HG03520 (cell line): Measurements from ENCODE around the gene QPRT.
"Not testable (repeated sequence)": the region's sequence is repeated elsewhere in the genome, so short reads cannot be mapped to it uniquely, and the experiment has no call there.

Experiments used
- ATAC-seq: cut with Tn5 transposase; IDR thresholded peaks from one replicate; pipeline ENCODE4 v1.9.1; 2021; ENCODE audit warnings: mild to moderate bottlenecking, moderate library complexity; ENCODE audit not compliant: unreplicated experiment

QPRT gene

DNA sequence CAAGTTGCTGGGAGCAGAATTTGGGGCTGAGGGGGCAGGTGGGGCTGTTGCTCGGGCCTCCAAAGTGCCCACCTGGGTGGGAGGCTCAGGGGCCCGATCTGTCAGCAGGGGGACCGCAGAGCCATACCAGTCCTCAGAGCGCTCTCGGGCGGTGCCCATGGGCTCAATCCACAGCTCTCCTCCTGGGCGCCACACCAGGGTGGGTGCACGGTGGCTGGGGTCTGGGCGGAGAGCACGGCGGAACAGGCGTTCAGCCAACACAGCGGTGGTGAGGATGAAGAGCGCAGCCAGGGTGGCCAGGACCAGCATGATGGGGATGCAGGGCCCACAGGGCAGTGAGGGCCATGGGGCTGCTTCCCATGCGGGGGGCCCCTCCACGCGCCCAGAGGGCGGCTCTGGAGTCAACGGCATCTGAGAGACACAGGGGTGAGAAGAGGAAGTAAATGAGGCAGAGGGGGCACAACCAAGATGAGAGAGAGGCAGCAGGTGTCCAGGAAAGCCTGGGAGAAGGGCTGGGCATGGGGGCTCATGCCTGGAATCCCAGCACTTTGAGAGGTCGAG is 65.6 kb downstream of the QPRT start:
- no peak for ATAC-seq

DNA sequence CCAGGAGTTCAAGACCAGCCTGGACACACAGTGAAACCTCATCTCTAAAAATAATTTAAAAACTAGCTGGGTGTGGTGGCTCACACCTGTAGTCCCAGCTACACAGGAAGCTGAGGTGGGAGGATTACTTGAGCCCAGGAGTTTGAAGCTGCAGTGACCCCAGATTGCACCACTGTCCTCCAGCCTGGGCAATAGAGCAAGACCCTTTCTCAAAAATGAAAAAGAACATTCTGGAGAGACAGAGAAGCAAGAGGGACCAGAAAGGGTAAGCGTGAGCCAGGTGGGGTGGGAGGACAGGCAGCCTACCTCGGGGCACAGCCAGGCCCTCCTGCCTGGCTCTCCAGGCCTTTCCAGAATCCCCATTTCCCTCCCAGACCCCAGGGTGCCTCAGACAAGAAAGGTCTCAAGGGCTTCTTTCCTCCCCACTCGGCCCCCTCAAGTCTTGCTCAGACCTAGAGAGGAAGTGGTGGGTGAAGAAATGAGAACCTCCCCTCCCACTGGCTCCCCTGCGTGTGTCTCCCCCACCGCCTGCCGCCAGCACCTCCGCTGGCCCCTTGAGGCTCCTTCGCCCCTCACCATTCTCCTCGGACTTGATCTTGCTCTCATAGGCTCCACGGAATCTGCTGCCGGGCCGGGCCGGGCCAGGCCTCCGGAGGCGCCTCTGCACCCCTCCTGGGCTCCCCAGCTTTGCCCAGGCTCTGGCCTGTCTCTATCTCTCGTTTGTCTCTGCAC is 66.3 kb downstream of the QPRT start:
- ATAC-seq = peak; percentile 25

DNA sequence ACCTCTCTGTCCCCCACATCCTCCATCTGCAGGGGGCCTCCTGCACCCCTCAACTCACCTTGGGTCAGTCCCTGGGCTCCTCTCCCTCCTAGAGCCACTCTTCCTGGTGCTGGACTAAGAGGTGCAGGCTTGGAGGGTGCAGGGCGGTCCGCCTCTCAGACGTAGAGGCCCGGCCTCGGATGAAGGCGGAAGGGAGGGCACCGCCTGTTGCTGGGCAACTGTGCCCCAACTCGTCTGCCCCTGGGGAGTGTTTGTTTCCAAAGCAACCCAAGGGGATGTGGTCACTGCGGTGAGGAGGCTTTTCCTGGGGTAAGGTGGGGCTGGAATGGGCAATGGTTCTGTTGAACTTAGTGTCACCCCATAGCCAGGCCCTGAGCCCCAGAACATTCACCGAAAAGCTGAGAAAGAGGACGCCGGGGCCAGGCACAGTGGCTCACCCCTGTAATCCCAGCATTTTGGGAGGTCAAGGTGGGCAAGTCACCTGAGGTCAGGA is 66.9 kb downstream of the QPRT start, which contains the start of gene C16orf54:
C16orf54 (minus strand) TSS at position 138 of the 493 bp plus-strand sequence. CDS start 1,039 bp downstream, outside the sequence.
- peak; percentile 75 for ATAC-seq

DNA sequence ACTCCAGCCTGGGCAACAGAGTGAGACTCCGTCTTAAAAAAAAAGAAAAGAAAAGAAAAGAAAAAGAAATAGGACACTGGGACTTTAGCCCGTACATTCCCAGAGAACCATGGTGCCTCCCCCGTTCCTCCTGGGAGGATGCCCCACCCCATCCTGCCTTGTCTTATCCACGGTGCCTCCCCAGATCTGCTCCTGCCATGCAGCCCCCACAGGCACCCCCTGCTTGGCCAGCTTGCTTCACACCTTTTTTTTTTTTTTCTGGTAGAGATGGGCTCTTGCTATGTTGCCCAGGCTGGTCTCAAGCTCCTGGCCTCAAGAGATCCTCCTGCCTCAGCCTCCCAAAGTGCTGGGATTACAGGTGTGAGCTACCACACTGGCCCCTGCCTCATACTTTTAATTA is 67.5 kb downstream of the QPRT start:
- ATAC-seq = not testable (repeated sequence)
